NCI-H146 (cell line): Measurements from ENCODE around the gene SMCP.

Experiments
- DNase-seq: peaks from one replicate; lab custom pipeline; 2025; lab: John Stamatoyannopoulos, UW

SMCP gene

GRCh38 chr1:152886758-152887409 lies 8.8 kb downstream of the SMCP start:
- no peak for DNase-seq

GRCh38 chr1:152888126-152888525 lies 10.0 kb downstream of the SMCP start:
- no peak for DNase-seq

GRCh38 chr1:152899027-152899426 lies 20.9 kb downstream of the SMCP start:
- DNase-seq = no peak

- DNase-seq = no peak
These were observed 21.8 kb downstream of the SMCP start for GRCh38 chr1:152899883-152900282.

GRCh38 chr1:152901631-152902030 lies 23.5 kb downstream of the SMCP start:
- DNase-seq = no peak

GRCh38 chr1:152902636-152903035 lies 24.5 kb downstream of the SMCP start:
- DNase-seq = no peak

GRCh38 chr1:152904688-152905440 lies 26.7 kb downstream of the SMCP start:
- no peak for DNase-seq

GRCh38 chr1:152906023-152906565 lies 28.0 kb downstream of the SMCP start:
- DNase-seq = no peak

- DNase-seq = no peak
These were observed 29.8 kb downstream of the SMCP start, which contains the start of gene IVL for GRCh38 chr1:152907686-152908601. Gene IVL, plus strand, starts transcription at chr1:152908546. Its CDS starts 1,252 bp downstream, at chr1:152909798.

- DNase-seq = no peak
These were observed 31.1 kb downstream of the SMCP start for GRCh38 chr1:152909206-152909605.

GRCh38 chr1:152912471-152912870 lies 34.3 kb downstream of the SMCP start:
- no peak for DNase-seq

- no peak for DNase-seq
These were observed 34.8 kb downstream of the SMCP start for GRCh38 chr1:152912900-152913299.

- no peak for DNase-seq
These were observed 39.7 kb downstream of the SMCP start for GRCh38 chr1:152917794-152918193.

GRCh38 chr1:152919071-152919470 lies 40.9 kb downstream of the SMCP start:
- no peak for DNase-seq

- no peak for DNase-seq
These were observed 46.1 kb downstream of the SMCP start for GRCh38 chr1:152924191-152924590.

- no peak for DNase-seq
These were observed 48.0 kb downstream of the SMCP start for GRCh38 chr1:152926091-152926490.

GRCh38 chr1:152928671-152929070 lies 50.5 kb downstream of the SMCP start:
- no peak for DNase-seq

GRCh38 chr1:152932170-152932811 lies 54.2 kb downstream of the SMCP start:
- no peak for DNase-seq

GRCh38 chr1:152933196-152933595 lies 55.1 kb downstream of the SMCP start:
- no peak for DNase-seq
